Measurements from ENCODE around the gene SMG1. TPM values are rescaled to one million over a fixed set of nuclear protein-coding genes. Genes with fewer than 3 reads are reported as not detected.
A peak's percentile ranks its signal among the peaks of the same experiment; 100 is the strongest.
"Not testable (repeated sequence)": the region's sequence is repeated elsewhere in the genome, so short reads cannot be mapped to it uniquely, and the experiment has no call there.

Gene SMG1
- total and polyA plus RNA-seq, 4 donors = 5.3 to 70.8 (median 22.3) TPM

GRCh38 chr16:18902778-18903177 lies 23.4 kb downstream of the SMG1 start:
- 87% methylated on average over 7 of the region's 7 CpGs for WGBS

GRCh38 chr16:18902044-18902443 lies 24.2 kb downstream of the SMG1 start:
- not testable (repeated sequence) for H3K9ac ChIP-seq (ENCODE audit: low read depth in 1 of 2, low read length in 2 of 2); H3K36me3 ChIP-seq (ENCODE audit: control insufficient read depth in 4 of 4, insufficient read depth in 3 of 4, low read depth in 1 of 4, low read length in 3 of 4); DNase-seq (ENCODE audit: low spot score); H3K27ac ChIP-seq (ENCODE audit: low read depth in 1 of 2, low read length in 2 of 2); H3K4me1 ChIP-seq (ENCODE audit: control insufficient read depth in 4 of 4, insufficient read depth in 4 of 4, low read length in 3 of 4); H3K27me3 ChIP-seq (ENCODE audit: control insufficient read depth in 4 of 4, insufficient read depth in 4 of 4, low read length in 3 of 4); H3K4me3 ChIP-seq (ENCODE audit: low read depth in 1 of 3, low read length in 3 of 3); H3K9me3 ChIP-seq (ENCODE audit: control insufficient read depth in 4 of 4, low read length in 3 of 4)
- WGBS = 74% methylated on average over 3 of the region's 3 CpGs

More at GRCh38 chr16:18902778-18903177, 23.4 kb downstream of the SMG1 start:
- not testable (repeated sequence) for DNase-seq (ENCODE audit: low spot score); H3K9ac ChIP-seq (ENCODE audit: low read depth in 1 of 2, low read length in 2 of 2); H3K27me3 ChIP-seq (ENCODE audit: control insufficient read depth in 4 of 4, insufficient read depth in 4 of 4, low read length in 3 of 4); H3K4me1 ChIP-seq (ENCODE audit: control insufficient read depth in 4 of 4, insufficient read depth in 4 of 4, low read length in 3 of 4); H3K36me3 ChIP-seq (ENCODE audit: control insufficient read depth in 4 of 4, insufficient read depth in 3 of 4, low read depth in 1 of 4, low read length in 3 of 4); H3K9me3 ChIP-seq (ENCODE audit: control insufficient read depth in 4 of 4, low read length in 3 of 4); H3K4me3 ChIP-seq (ENCODE audit: low read depth in 1 of 3, low read length in 3 of 3); H3K27ac ChIP-seq (ENCODE audit: low read depth in 1 of 2, low read length in 2 of 2)

DNA sequence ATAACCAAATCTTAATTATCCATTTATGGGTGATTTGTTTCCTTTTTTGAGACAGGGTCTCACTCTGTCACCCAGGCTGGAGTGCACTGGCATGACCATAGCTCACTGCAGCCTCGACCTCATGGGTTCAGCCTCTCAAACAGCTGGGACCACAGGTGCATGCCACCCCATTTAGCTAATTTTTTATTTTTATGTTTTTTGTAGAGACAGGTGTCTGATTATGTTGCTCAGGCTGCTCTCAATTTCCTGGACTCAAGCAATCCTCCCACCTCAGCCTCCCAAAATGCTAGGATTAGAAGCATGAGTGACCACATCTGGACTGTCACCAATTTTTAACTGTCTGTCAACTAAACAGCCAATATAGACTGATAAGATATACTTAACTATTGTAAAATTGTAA lies 25.0 kb downstream of the SMG1 start:
- H3K9me3 ChIP-seq (ENCODE audit: control insufficient read depth in 4 of 4, low read length in 3 of 4); H3K4me1 ChIP-seq (ENCODE audit: control insufficient read depth in 4 of 4, insufficient read depth in 4 of 4, low read length in 3 of 4); DNase-seq (ENCODE audit: low spot score); H3K9ac ChIP-seq (ENCODE audit: low read depth in 1 of 2, low read length in 2 of 2); H3K27ac ChIP-seq (ENCODE audit: low read depth in 1 of 2, low read length in 2 of 2); H3K4me3 ChIP-seq (ENCODE audit: low read depth in 1 of 3, low read length in 3 of 3); H3K36me3 ChIP-seq (ENCODE audit: control insufficient read depth in 4 of 4, insufficient read depth in 3 of 4, low read depth in 1 of 4, low read length in 3 of 4); H3K27me3 ChIP-seq (ENCODE audit: control insufficient read depth in 4 of 4, insufficient read depth in 4 of 4, low read length in 3 of 4): not testable (repeated sequence)
- 84% methylated on average over 1 of the region's 1 CpG for WGBS

DNA sequence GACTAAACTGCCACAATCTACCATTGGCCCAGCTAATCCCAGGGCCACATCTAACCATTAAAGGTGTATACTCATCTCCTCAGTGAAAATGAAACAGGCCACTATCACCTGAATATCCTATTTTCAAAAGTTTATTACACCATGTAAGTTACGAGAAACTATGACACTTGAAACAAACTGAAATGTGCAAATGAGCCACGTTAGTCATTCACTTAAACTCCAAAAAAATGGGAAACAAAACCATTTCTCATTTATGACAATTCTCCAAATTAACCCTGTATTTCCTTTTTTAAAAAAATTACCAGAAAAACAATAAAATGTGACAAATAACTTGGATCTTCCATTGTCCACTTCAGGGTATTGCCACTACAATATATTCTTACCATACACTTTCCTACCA lies 41.8 kb downstream of the SMG1 start:
- H3K4me3 ChIP-seq (ENCODE audit: low read depth in 1 of 3, low read length in 3 of 3); H3K9me3 ChIP-seq (ENCODE audit: control insufficient read depth in 4 of 4, low read length in 3 of 4); H3K27me3 ChIP-seq (ENCODE audit: control insufficient read depth in 4 of 4, insufficient read depth in 4 of 4, low read length in 3 of 4); H3K36me3 ChIP-seq (ENCODE audit: control insufficient read depth in 4 of 4, insufficient read depth in 3 of 4, low read depth in 1 of 4, low read length in 3 of 4); DNase-seq (ENCODE audit: low spot score); H3K27ac ChIP-seq (ENCODE audit: low read depth in 1 of 2, low read length in 2 of 2); H3K4me1 ChIP-seq (ENCODE audit: control insufficient read depth in 4 of 4, insufficient read depth in 4 of 4, low read length in 3 of 4); H3K9ac ChIP-seq (ENCODE audit: low read depth in 1 of 2, low read length in 2 of 2): not testable (repeated sequence)
- 85% methylated on average over 2 of the region's 2 CpGs for WGBS

- DNase-seq (ENCODE audit: low spot score); H3K9me3 ChIP-seq (ENCODE audit: control insufficient read depth in 4 of 4, low read length in 3 of 4); H3K4me3 ChIP-seq (ENCODE audit: low read depth in 1 of 3, low read length in 3 of 3); H3K4me1 ChIP-seq (ENCODE audit: control insufficient read depth in 4 of 4, insufficient read depth in 4 of 4, low read length in 3 of 4); H3K27me3 ChIP-seq (ENCODE audit: control insufficient read depth in 4 of 4, insufficient read depth in 4 of 4, low read length in 3 of 4); H3K27ac ChIP-seq (ENCODE audit: low read depth in 1 of 2, low read length in 2 of 2); H3K36me3 ChIP-seq (ENCODE audit: control insufficient read depth in 4 of 4, insufficient read depth in 3 of 4, low read depth in 1 of 4, low read length in 3 of 4); H3K9ac ChIP-seq (ENCODE audit: low read depth in 1 of 2, low read length in 2 of 2): not testable (repeated sequence)
- WGBS = 93% methylated on average over 4 of the region's 4 CpGs
Measured at GRCh38 chr16:18877734-18878133, 48.5 kb downstream of the SMG1 start.

- 87% methylated on average over 4 of the region's 4 CpGs for WGBS
- H3K9me3 ChIP-seq (ENCODE audit: control insufficient read depth in 4 of 4, low read length in 3 of 4); H3K9ac ChIP-seq (ENCODE audit: low read depth in 1 of 2, low read length in 2 of 2); H3K27ac ChIP-seq (ENCODE audit: low read depth in 1 of 2, low read length in 2 of 2); H3K27me3 ChIP-seq (ENCODE audit: control insufficient read depth in 4 of 4, insufficient read depth in 4 of 4, low read length in 3 of 4); DNase-seq (ENCODE audit: low spot score); H3K4me1 ChIP-seq (ENCODE audit: control insufficient read depth in 4 of 4, insufficient read depth in 4 of 4, low read length in 3 of 4); H3K36me3 ChIP-seq (ENCODE audit: control insufficient read depth in 4 of 4, insufficient read depth in 3 of 4, low read depth in 1 of 4, low read length in 3 of 4); H3K4me3 ChIP-seq (ENCODE audit: low read depth in 1 of 3, low read length in 3 of 3): not testable (repeated sequence)
Measured at GRCh38 chr16:18877259-18877658, 48.9 kb downstream of the SMG1 start.

GRCh38 chr16:18876301-18876700 lies 49.9 kb downstream of the SMG1 start:
- not testable (repeated sequence) for H3K36me3 ChIP-seq (ENCODE audit: control insufficient read depth in 4 of 4, insufficient read depth in 3 of 4, low read depth in 1 of 4, low read length in 3 of 4); DNase-seq (ENCODE audit: low spot score); H3K9me3 ChIP-seq (ENCODE audit: control insufficient read depth in 4 of 4, low read length in 3 of 4); H3K9ac ChIP-seq (ENCODE audit: low read depth in 1 of 2, low read length in 2 of 2); H3K27ac ChIP-seq (ENCODE audit: low read depth in 1 of 2, low read length in 2 of 2); H3K4me1 ChIP-seq (ENCODE audit: control insufficient read depth in 4 of 4, insufficient read depth in 4 of 4, low read length in 3 of 4); H3K27me3 ChIP-seq (ENCODE audit: control insufficient read depth in 4 of 4, insufficient read depth in 4 of 4, low read length in 3 of 4); H3K4me3 ChIP-seq (ENCODE audit: low read depth in 1 of 3, low read length in 3 of 3)
- WGBS = 90% methylated on average over 5 of the region's 5 CpGs

DNA sequence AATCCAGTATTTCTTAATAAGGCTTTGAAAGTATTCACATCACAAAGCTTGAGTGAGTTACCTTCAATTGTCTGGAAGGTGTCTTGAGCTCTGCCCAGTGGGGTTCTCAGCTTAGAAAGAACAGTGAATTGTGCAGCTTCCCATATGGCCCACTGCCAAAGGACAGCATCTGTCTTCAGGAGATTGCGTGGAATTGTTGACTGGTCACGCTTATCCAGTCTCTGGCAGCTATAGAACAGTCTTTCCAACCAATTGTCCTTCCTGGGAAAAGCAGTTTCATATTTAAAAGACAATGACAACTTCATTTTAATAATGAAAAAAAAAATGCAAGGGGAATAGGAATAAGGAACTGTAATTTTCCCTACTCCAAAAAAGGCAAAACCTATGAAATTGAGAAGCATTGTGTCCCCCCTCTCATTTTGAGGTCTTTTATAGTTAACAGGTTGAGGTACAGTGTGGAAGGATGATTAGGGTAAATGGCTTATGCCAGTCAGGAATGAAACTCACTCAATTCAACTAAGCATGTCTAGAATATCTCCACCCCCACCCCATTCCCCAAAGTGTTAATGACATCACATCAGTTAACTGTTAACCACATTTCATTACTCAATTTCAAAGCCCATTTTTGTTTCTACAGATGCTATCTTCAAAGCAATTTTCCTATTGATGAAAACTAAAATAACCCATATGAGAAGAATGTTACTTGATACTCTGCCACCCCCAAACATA lies 57.0 kb downstream of the SMG1 start:
- not testable (repeated sequence) for H3K27me3 ChIP-seq (ENCODE audit: control insufficient read depth in 4 of 4, insufficient read depth in 4 of 4, low read length in 3 of 4); H3K9me3 ChIP-seq (ENCODE audit: control insufficient read depth in 4 of 4, low read length in 3 of 4); H3K4me3 ChIP-seq (ENCODE audit: low read depth in 1 of 3, low read length in 3 of 3); DNase-seq (ENCODE audit: low spot score); H3K9ac ChIP-seq (ENCODE audit: low read depth in 1 of 2, low read length in 2 of 2); H3K36me3 ChIP-seq (ENCODE audit: control insufficient read depth in 4 of 4, insufficient read depth in 3 of 4, low read depth in 1 of 4, low read length in 3 of 4); H3K4me1 ChIP-seq (ENCODE audit: control insufficient read depth in 4 of 4, insufficient read depth in 4 of 4, low read length in 3 of 4)
- H3K27ac ChIP-seq (ENCODE audit: low read depth in 1 of 2, low read length in 2 of 2) = peak overlapping the region; percentile 20 to 28
- 38% methylated on average over 2 of the region's 2 CpGs for WGBS
